ENCODE data around the gene EIF2D. TPM values are rescaled to one million over a fixed set of nuclear protein-coding genes. Genes with fewer than 3 reads are reported as not detected.
"Not testable (repeated sequence)": the region's sequence is repeated elsewhere in the genome, so short reads cannot be mapped to it uniquely, and the experiment has no call there.

EIF2D gene
- 19.2 TPM for total RNA-seq

GRCh38 chr1:206612129-206612876 is at the start of gene EIF2D:
TSS of gene EIF2D (minus strand) at chr1:206612465. CDS start at chr1:206612342, 123 bp downstream.
- peak; percentile 99 for ATAC-seq
- peak; percentile 96 for DNase-seq (ENCODE audit: low spot score)

- no peak for ATAC-seq
Observed at GRCh38 chr1:206661161-206661820, 49.0 kb upstream of the EIF2D start.

GRCh38 chr1:206660136-206660535 is 47.9 kb upstream of the EIF2D start:
- ATAC-seq: no peak

More at GRCh38 chr1:206661161-206661820, 49.0 kb upstream of the EIF2D start:
- no peak for DNase-seq (ENCODE audit: low spot score)

GRCh38 chr1:206658981-206659273 is 46.7 kb upstream of the EIF2D start:
- peak; percentile 32 for ATAC-seq
- peak; percentile 58 for DNase-seq (ENCODE audit: low spot score)

More at GRCh38 chr1:206660136-206660535, 47.9 kb upstream of the EIF2D start:
- no peak for DNase-seq (ENCODE audit: low spot score)

GRCh38 chr1:206658264-206658980 is 46.2 kb upstream of the EIF2D start:
- DNase-seq (ENCODE audit: low spot score): no peak
- ATAC-seq: no peak

GRCh38 chr1:206657751-206658150 is 45.5 kb upstream of the EIF2D start:
- DNase-seq (ENCODE audit: low spot score) (no peak), ATAC-seq (no peak)

GRCh38 chr1:206656936-206657335 is 44.7 kb upstream of the EIF2D start:
- ATAC-seq (no peak), DNase-seq (ENCODE audit: low spot score) (no peak)

- ATAC-seq (no peak), DNase-seq (ENCODE audit: low spot score) (no peak)
Observed at GRCh38 chr1:206655471-206655882, 43.2 kb upstream of the EIF2D start.

GRCh38 chr1:206654828-206655227 is 42.6 kb upstream of the EIF2D start:
- DNase-seq (ENCODE audit: low spot score) (no peak), ATAC-seq (no peak)

GRCh38 chr1:206653715-206654459 is 41.6 kb upstream of the EIF2D start:
- ATAC-seq: no peak

GRCh38 chr1:206651958-206652890 is 40.0 kb upstream of the EIF2D start:
- DNase-seq (ENCODE audit: low spot score): no peak
- peak; percentile 58 for ATAC-seq

More at GRCh38 chr1:206653715-206654459, 41.6 kb upstream of the EIF2D start:
- no peak for DNase-seq (ENCODE audit: low spot score)

- DNase-seq (ENCODE audit: low spot score) (no peak), ATAC-seq (no peak)
Observed at GRCh38 chr1:206651014-206651413, 38.7 kb upstream of the EIF2D start.

- ATAC-seq (no peak), DNase-seq (ENCODE audit: low spot score) (no peak)
Observed at GRCh38 chr1:206649261-206649921, 37.1 kb upstream of the EIF2D start.

GRCh38 chr1:206647224-206647623 is 35.0 kb upstream of the EIF2D start:
- ATAC-seq (no peak), DNase-seq (ENCODE audit: low spot score) (no peak)

- DNase-seq (ENCODE audit: low spot score) (no peak), ATAC-seq (no peak)
Observed at GRCh38 chr1:206646504-206646903, 34.2 kb upstream of the EIF2D start.

- DNase-seq (ENCODE audit: low spot score) (no peak), ATAC-seq (no peak)
Observed at GRCh38 chr1:206643118-206643698, 30.9 kb upstream of the EIF2D start.

GRCh38 chr1:206642074-206642473 is 29.8 kb upstream of the EIF2D start:
- ATAC-seq; DNase-seq (ENCODE audit: low spot score): not testable (repeated sequence)

GRCh38 chr1:206637605-206638004 is 25.3 kb upstream of the EIF2D start:
- DNase-seq (ENCODE audit: low spot score) (no peak), ATAC-seq (no peak)

GRCh38 chr1:206636671-206637070 is 24.4 kb upstream of the EIF2D start:
- no peak for DNase-seq (ENCODE audit: low spot score)
- no peak for ATAC-seq

All from left lobe of liver (tissue), 2 donors.